B cell (primary cell): Measurements from ENCODE around the gene CAMKK2.

Experiments
- CTCF ChIP-seq: fragments of 200-600 bp; IDR thresholded peaks from one replicate; pipeline ENCODE4 v1.8.0; 2022; ENCODE audit warnings: antibody characterized with exemption, mild to moderate bottlenecking
- EZH2 ChIP-seq: IDR thresholded peaks from 2 replicates; pipeline ENCODE4 v1.6.1; 2012; ENCODE audit warnings: borderline replicate concordance, low read depth, mild to moderate bottlenecking, moderate library complexity, low read length; ENCODE audit not compliant: insufficient read depth, poor library complexity, severe bottlenecking

GRCh38 chr12:121264135-121264534, 32.4 kb downstream of the CAMKK2 start:
- TF ChIP-seq CTCF (no peak), EZH2 (no peak)
